GM18873 (cell line): ENCODE data around the gene FMO1.
"Not testable (repeated sequence)": the region's sequence is repeated elsewhere in the genome, so short reads cannot be mapped to it uniquely, and the experiment has no call there.

ENCODE experiments used
- ATAC-seq: cut with Tn5 transposase; IDR thresholded peaks from one replicate; pipeline ENCODE4 v1.9.1; 2021; ENCODE audit warnings: mild to moderate bottlenecking, moderate library complexity, moderate number of reproducible peaks; ENCODE audit not compliant: unreplicated experiment, low FRiP score

FMO1 gene

GRCh38 chr1:171277534-171277933, 29.2 kb downstream of the FMO1 start:
- no peak for ATAC-seq

DNA sequence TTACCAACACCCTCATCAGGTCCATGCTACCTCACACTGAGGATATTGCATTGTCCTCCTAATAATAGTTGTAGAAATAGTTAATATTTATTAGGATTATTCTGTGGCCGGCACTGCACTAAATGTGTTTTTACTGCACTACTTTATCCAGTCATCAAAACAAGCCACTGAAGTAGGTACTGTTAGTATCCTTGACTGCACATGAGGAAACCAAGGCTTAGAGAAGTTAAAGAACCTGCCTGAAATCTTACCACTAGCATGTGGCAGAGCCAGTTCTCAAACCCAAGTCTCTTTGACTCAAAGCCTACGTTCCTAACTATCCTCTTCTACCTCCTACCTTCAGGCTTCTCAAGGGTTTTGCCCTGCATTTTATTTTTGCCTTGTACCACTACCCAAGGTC, 30.9 kb downstream of the FMO1 start:
- ATAC-seq: no peak

DNA sequence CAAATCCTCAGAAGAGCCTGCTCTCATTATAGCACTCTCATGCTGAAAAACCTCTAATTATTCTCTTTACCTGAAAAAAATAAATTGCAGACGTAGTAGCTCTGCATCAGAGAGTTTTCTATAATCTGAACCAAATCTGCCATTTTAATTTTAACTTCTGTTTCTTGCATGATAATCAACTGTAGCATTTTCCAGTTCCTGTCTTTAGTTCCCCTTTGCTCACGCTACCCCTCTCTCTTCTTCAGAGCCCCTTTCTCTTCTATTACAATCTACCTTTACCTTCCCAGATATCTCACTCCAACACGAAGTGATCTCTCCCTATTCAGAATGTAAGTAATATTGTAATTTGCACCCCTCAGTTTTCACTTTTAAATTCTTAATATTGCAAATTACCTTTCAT, 31.4 kb downstream of the FMO1 start:
- ATAC-seq: no peak

- no peak for ATAC-seq
These were observed 32.3 kb downstream of the FMO1 start for GRCh38 chr1:171280599-171280998.

DNA sequence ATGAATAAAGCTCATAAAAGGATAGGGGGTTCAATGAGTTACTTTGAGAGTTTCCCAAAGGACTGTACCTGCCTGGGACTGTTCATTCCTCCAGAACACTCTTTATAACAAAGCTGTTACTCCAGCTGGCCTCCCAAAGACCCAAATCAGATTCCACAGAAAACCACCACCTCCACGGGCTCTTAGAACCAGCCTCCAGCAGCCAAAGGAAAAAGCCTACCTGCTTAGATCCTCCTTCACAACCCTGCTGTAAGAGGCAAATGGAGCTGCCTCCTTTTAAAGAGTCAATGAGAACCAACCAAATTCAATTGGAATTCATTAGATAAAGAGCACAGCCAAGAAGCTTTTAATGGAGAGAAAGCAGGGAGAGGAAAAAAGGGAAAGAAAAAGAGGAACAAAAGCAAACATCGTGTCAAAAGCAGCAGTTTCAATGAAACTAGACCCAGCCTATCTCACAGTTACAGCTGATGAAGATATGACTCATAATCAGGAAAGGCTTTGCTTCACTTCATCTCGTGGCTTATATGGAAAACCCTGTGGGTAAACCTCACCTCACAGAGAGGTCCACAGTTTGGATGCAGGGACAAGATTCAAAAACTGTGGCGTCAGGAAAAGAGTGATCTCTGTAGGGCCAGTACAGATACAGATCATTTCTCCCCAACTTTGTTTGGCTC, 37.9 kb downstream of the FMO1 start:
- peak; percentile 58 for ATAC-seq

DNA sequence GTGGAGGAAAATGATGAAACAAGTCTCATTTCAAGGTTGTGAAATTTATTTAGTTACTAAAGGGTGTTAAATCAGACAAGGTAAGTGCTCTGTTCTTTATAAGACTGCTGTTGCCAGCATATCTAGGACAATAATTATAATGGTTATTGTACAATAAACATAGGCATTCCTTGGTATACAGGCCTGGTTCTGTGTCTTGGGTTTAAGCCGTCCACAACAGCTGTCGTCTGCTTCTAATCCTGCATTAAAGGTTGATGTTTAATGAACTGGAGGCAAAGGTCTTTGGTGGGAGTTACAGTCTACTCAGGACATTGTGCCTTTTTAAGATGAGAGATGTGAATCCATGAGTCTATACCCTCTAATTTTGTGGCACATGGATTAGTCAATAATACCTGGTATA, 42.3 kb downstream of the FMO1 start:
- no peak for ATAC-seq

DNA sequence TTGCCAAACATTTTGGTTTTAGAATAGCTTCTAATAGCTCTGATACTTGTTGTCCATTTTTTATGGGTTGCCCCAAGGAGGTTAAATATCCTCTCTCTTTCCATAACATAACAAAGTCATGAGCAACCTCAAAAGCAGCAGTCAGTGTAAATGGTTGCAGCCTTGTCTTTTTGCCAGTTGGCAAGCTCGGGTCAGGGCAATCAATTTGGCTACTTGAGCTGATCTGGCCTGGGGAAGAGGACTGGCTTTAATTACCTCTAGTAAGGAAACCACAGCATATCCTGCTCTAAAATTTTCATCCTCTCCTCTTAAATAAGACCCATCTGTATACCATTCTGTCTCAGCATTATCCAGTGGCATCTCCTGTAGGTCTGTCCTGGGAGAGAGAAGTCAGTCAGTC, 44.5 kb downstream of the FMO1 start:
- ATAC-seq: no peak

- not testable (repeated sequence) for ATAC-seq
These were observed 47.1 kb downstream of the FMO1 start for GRCh38 chr1:171295383-171295782.

GRCh38 chr1:171295821-171296220, 47.5 kb downstream of the FMO1 start:
- no peak for ATAC-seq

- no peak for ATAC-seq
These were observed 48.6 kb downstream of the FMO1 start for GRCh38 chr1:171296897-171297296.

- no peak for ATAC-seq
These were observed 50.4 kb downstream of the FMO1 start for GRCh38 chr1:171298696-171299095.

GRCh38 chr1:171299342-171299741, 51.0 kb downstream of the FMO1 start:
- no peak for ATAC-seq

DNA sequence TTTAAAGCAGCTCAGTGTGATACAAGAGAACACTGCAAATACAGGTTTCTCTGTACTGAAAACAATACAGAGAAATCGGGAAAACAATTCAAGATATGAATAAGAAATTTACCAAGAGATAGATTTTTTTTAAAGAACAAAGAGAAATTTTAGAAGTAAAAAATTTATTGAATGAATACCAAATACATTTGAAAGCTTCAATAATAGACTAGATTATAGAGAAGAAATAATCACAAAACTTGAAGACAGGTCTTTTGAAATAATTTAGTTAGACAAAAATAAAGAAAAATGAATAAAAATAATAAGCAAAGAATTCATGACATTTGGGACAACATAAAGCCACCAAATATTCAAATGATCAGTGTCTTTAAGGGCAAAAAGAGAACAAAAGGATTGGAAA, 52.1 kb downstream of the FMO1 start:
- ATAC-seq: no peak

- ATAC-seq: no peak
These were observed 62.4 kb downstream of the FMO1 start for GRCh38 chr1:171310661-171311087.

- ATAC-seq: no peak
These were observed 63.7 kb downstream of the FMO1 start for GRCh38 chr1:171311771-171312558.

- peak; percentile 58 for ATAC-seq
These were observed 65.1 kb downstream of the FMO1 start for GRCh38 chr1:171313319-171313834.

- peak; percentile 99 for ATAC-seq
These were observed 65.6 kb downstream of the FMO1 start, which contains the start of gene FMO4 for GRCh38 chr1:171313835-171314320. TSS of gene FMO4 (plus strand) at chr1:171314183. CDS start at chr1:171319826, 5,643 bp downstream.

- ATAC-seq: no peak
These were observed 81.0 kb downstream of the FMO1 start for GRCh38 chr1:171329251-171329650.

DNA sequence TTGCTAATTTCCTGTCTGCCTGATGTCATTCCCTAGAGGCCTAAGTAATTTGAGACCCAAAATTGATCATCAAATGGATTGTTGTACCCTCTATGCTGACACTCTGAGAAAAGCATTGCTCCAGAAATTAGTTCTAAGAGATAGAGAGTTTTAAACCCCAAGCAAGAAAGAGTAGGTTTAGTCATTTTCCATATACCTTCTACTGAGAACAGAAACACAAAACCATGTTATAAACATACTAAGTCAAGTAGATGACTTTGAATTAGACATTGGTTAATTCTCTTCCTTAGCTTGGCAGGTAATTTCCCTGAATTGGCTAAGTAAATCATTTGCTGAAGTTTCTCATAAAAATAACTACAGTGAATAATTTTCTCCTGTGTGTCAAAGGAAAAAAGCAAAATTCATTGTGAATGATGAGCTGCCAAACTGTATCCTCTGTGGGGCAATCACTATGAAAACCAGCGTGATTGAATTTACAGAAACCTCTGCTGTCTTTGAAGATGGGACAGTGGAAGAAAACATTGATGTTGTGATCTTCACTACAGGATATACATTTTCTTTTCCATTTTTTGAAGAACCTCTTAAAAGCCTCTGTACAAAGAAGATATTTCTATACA, 85.8 kb downstream of the FMO1 start:
- no peak for ATAC-seq
